GM20431 (cell line): Measurements from ENCODE around the gene MUC5B.
"Not testable (repeated sequence)": the region's sequence is repeated elsewhere in the genome, so short reads cannot be mapped to it uniquely, and the experiment has no call there.

Source experiments
- in situ Hi-C: fragments of 300-500 bp; cut with MseI, MboI; formaldehyde crosslinking; loops from one replicate; pipeline ENCODE4 v1.15.0; 2020; ENCODE audit warnings: low sequenced_read_pairs; ENCODE audit not compliant: unreplicated experiment

Gene MUC5B

GRCh38 chr11:1222491-1223345 is at the start of gene MUC5B:
MUC5B (plus strand) TSS chr11:1223066; CDS start chr11:1223124, 58 bp downstream.
- in situ Hi-C loops = no loop called here

- in situ Hi-C loops = not testable (repeated sequence)
Measured at GRCh38 chr11:1173396-1173795, 49.5 kb upstream of the MUC5B start.

GRCh38 chr11:1174441-1175370 is 48.2 kb upstream of the MUC5B start:
- in situ Hi-C loops = no loop called here

- in situ Hi-C loops = no loop called here
Measured at GRCh38 chr11:1175461-1176223, 47.2 kb upstream of the MUC5B start.

- in situ Hi-C loops = no loop called here
Measured at GRCh38 chr11:1176224-1177019, 46.4 kb upstream of the MUC5B start.

- in situ Hi-C loops = no loop called here
Measured at GRCh38 chr11:1177020-1177770, 45.7 kb upstream of the MUC5B start.

- in situ Hi-C loops = no loop called here
Measured at GRCh38 chr11:1177771-1178090, 45.1 kb upstream of the MUC5B start.

- in situ Hi-C loops = no loop called here
Measured at GRCh38 chr11:1178201-1178885, 44.5 kb upstream of the MUC5B start.

GRCh38 chr11:1178906-1179305 is 44.0 kb upstream of the MUC5B start:
- in situ Hi-C loops = no loop called here

- in situ Hi-C loops = no loop called here
Measured at GRCh38 chr11:1179641-1180040, 43.2 kb upstream of the MUC5B start.

GRCh38 chr11:1180171-1180570 is 42.7 kb upstream of the MUC5B start:
- in situ Hi-C loops = no loop called here

- in situ Hi-C loops = no loop called here
Measured at GRCh38 chr11:1180947-1181391, 41.9 kb upstream of the MUC5B start.

- in situ Hi-C loops = no loop called here
Measured at GRCh38 chr11:1181420-1181819, 41.4 kb upstream of the MUC5B start.

- in situ Hi-C loops = no loop called here
Measured at GRCh38 chr11:1181853-1182535, 40.9 kb upstream of the MUC5B start.

GRCh38 chr11:1184139-1184538 is 38.7 kb upstream of the MUC5B start:
- in situ Hi-C loops = not testable (repeated sequence)

GRCh38 chr11:1188451-1189130 is 34.3 kb upstream of the MUC5B start:
- in situ Hi-C loops = not testable (repeated sequence)

GRCh38 chr11:1189816-1190215 is 33.0 kb upstream of the MUC5B start:
- in situ Hi-C loops = not testable (repeated sequence)
